Measurements from ENCODE around the gene TRIM16.
"Not testable (repeated sequence)": the region's sequence is repeated elsewhere in the genome, so short reads cannot be mapped to it uniquely, and the experiment has no call there.

DNA sequence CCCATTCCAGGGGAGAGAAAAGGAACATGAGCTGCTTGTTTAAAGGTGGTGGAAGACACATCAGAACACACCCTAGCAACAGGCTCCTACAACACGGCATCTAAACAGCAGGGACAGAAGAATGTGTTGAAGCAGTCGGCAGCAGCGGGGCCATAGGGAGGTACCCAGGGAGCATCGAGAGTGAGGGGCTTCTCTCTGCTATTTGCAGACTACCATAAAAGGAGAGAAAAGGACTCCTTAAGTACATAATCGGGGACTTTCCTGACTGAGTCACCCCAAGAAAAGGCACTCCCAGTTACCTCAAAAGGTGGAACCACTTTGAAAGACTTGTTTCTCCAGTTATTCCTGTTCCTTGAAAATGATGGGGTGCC is 38.2 kb downstream of the TRIM16 start:
- TF ChIP-seq, protein P1, sequence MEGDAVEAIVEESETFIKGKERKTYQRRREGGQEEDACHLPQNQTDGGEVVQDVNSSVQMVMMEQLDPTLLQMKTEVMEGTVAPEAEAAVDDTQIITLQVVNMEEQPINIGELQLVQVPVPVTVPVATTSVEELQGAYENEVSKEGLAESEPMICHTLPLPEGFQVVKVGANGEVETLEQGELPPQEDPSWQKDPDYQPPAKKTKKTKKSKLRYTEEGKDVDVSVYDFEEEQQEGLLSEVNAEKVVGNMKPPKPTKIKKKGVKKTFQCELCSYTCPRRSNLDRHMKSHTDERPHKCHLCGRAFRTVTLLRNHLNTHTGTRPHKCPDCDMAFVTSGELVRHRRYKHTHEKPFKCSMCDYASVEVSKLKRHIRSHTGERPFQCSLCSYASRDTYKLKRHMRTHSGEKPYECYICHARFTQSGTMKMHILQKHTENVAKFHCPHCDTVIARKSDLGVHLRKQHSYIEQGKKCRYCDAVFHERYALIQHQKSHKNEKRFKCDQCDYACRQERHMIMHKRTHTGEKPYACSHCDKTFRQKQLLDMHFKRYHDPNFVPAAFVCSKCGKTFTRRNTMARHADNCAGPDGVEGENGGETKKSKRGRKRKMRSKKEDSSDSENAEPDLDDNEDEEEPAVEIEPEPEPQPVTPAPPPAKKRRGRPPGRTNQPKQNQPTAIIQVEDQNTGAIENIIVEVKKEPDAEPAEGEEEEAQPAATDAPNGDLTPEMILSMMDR (IDR thresholded peaks at IDR 0.05) = not testable (repeated sequence)
- not testable (repeated sequence) for TF ChIP-seq POLR2A, EP300 (IDR thresholded peaks at IDR 0.05)

Measured in tibial nerve (tissue), 4 donors.